GM12878 (cell line): ENCODE measurements around the gene NRSN2. TPM values are rescaled to one million over a fixed set of nuclear protein-coding genes. Genes with fewer than 3 reads are reported as not detected.

Experiments
- ATAC-seq: fragments of 200-7000 bp; cut with Tn5 transposase; 3 replicates; pipeline ENCODE4 v1.9.1; 2020; ENCODE audit warnings: mild to moderate bottlenecking, moderate library complexity
- BruUV-seq: library from RNA; stranded (reverse); fragments of 400-500 nt; replicated peaks from 2 replicates; lab custom pipeline; 2021; lab: Mats Ljungman, UMichigan
- CTCF ChIA-PET: fragments of 300-600 bp; sonication (Branson Sonifier 250); formaldehyde crosslinking; extraction: SDS; loops from one replicate; lab custom pipeline; 2021; ENCODE audit warnings: inconsistent platforms; lab: Yijun Ruan, JAX
- POLR2A ChIA-PET: fragments of 350-600 bp; formaldehyde crosslinking; extraction: SDS; loops from one replicate; lab custom pipeline; 2021; ENCODE audit warnings: inconsistent platforms; lab: Charles Lee
- RAD21 ChIA-PET: fragments of 300-600 bp; sonication (Branson Sonifier 250); formaldehyde crosslinking; loops from one replicate; lab custom pipeline; 2023; ENCODE audit warnings: antibody characterized with exemption; ENCODE audit not compliant: unreplicated experiment; lab: Charles Lee
- SMC1A ChIA-PET: fragments of 300-600 bp; sonication (Branson Sonifier 250); formaldehyde crosslinking; loops from one replicate; lab custom pipeline; 2023; ENCODE audit not compliant: unreplicated experiment, uncharacterized antibody; lab: Charles Lee
- DNase-seq: peaks from one replicate; pipeline ENCODE4 v3.0.0-alpha.2; 2011; ENCODE audit warnings: low read depth, low spot score
- FAIRE-seq: peaks from 3 replicates; lab custom pipeline; 2011; peaks lifted over from hg19 to GRCh38; lab: Jason Lieb, UNC
- H2AFZ ChIP-seq: 2 replicates; pipeline ENCODE4 v1.6.0; 2011; ENCODE audit warnings: low read depth, low read length, control low read depth; ENCODE audit not compliant: control insufficient read depth
- H3K27ac ChIP-seq: 2 replicates; pipeline ENCODE4 v1.5.1; 2011; ENCODE audit warnings: control low read depth; ENCODE audit not compliant: control insufficient read depth, insufficient read depth
- H3K27me3 ChIP-seq, 2 experiments: replicated peaks in 1 of 2; 2 replicates each; pipeline versions ENCODE4 v1.6.0 to v1.6.1; 2011; ENCODE audit warnings: low read length in 1 of 2; ENCODE audit not compliant: control insufficient read depth in 2 of 2, insufficient read depth in 2 of 2
- H3K36me3 ChIP-seq, 2 experiments: 2 replicates each; pipeline ENCODE4 v1.5.1; 2011; ENCODE audit warnings: low read length in 1 of 2; ENCODE audit not compliant: control insufficient read depth in 2 of 2, insufficient read depth in 2 of 2
- H3K4me1 ChIP-seq: 2 replicates; pipeline ENCODE4 v1.6.1; 2011; ENCODE audit warnings: mild to moderate bottlenecking, low read length, moderate library complexity, mixed read lengths; ENCODE audit not compliant: control insufficient read depth, insufficient read depth
- H3K4me2 ChIP-seq: 2 replicates; pipeline ENCODE4 v1.6.0; 2011; ENCODE audit warnings: control low read depth; ENCODE audit not compliant: control insufficient read depth, insufficient read depth
- H3K4me3 ChIP-seq: fragments of 200-600 bp; sonication (generic); 2 replicates; pipeline ENCODE4 v1.5.1; 2016
- H3K79me2 ChIP-seq: 2 replicates; pipeline ENCODE4 v1.6.0; 2011; ENCODE audit warnings: low read length; ENCODE audit not compliant: control insufficient read depth, insufficient read depth
- H3K9ac ChIP-seq: 2 replicates; pipeline ENCODE4 v1.8.0; 2011; ENCODE audit warnings: low read length, control low read depth, mixed read lengths; ENCODE audit not compliant: control insufficient read depth, insufficient read depth
- H3K9me3 ChIP-seq: replicated peaks from 3 replicates; pipeline ENCODE4 v1.5.1; 2011; ENCODE audit warnings: mild to moderate bottlenecking, low read length; ENCODE audit not compliant: control insufficient read depth, insufficient read depth
- H4K20me1 ChIP-seq: 2 replicates; pipeline ENCODE4 v1.6.0; 2011; ENCODE audit not compliant: control insufficient read depth, insufficient read depth
- BCL11A ChIP-seq: IDR thresholded peaks from 2 replicates; pipeline ENCODE4 v1.6.1; 2011; ENCODE audit warnings: low read depth, low read length
- BCLAF1 ChIP-seq: fragments of 450-650 bp; IDR thresholded peaks from 2 replicates; pipeline ENCODE4 v1.6.1; 2017; ENCODE audit warnings: antibody characterized with exemption, mild to moderate bottlenecking, moderate library complexity
- CHD1 ChIP-seq: IDR thresholded peaks from 2 replicates; pipeline ENCODE4 v1.6.1; 2012; ENCODE audit warnings: low read depth, low read length, improper control_type of control experiment
- ELK1 ChIP-seq: IDR thresholded peaks from 2 replicates; pipeline ENCODE4 v1.6.1; 2012; ENCODE audit warnings: low read depth, low read length, improper control_type of control experiment
- EP300 ChIP-seq, 2 experiments: fragments of 150-350 bp in 1 of 2; IDR thresholded peaks; 2 replicates each; pipeline ENCODE4 v1.6.1; 2011 to 2012; ENCODE audit warnings: low read depth in 2 of 2, low read length in 2 of 2, borderline replicate concordance in 1 of 2, improper control_type of control experiment in 1 of 2, inconsistent platforms in 1 of 2; ENCODE audit not compliant: control insufficient read depth in 1 of 2
- FOXK2 ChIP-seq: fragments of 450-650 bp; IDR thresholded peaks from 2 replicates; pipeline ENCODE4 v1.6.1; 2017; ENCODE audit warnings: mild to moderate bottlenecking, moderate library complexity
- JUND ChIP-seq: IDR thresholded peaks from 2 replicates; pipeline ENCODE4 v1.6.1; 2012; ENCODE audit warnings: low read depth, mild to moderate bottlenecking, low read length, improper control_type of control experiment, moderate library complexity
- LARP7 ChIP-seq: fragments of 450-650 bp; IDR thresholded peaks from 2 replicates; pipeline ENCODE4 v1.6.1; 2017; ENCODE audit warnings: mild to moderate bottlenecking
- MEF2A ChIP-seq: IDR thresholded peaks from 2 replicates; pipeline ENCODE4 v1.6.1; 2011; ENCODE audit warnings: low read depth, mild to moderate bottlenecking, low read length, moderate library complexity; ENCODE audit not compliant: insufficient read depth
- NBN ChIP-seq: fragments of 450-650 bp; IDR thresholded peaks from 2 replicates; pipeline ENCODE4 v1.6.1; 2016
- NFYA ChIP-seq: IDR thresholded peaks from 2 replicates; pipeline ENCODE4 v1.6.1; 2011; ENCODE audit warnings: low read depth, mild to moderate bottlenecking, low read length, improper control_type of control experiment, borderline replicate concordance
- POLR2AphosphoS2 ChIP-seq: IDR thresholded peaks from 2 replicates; pipeline ENCODE4 v1.6.1; 2011; ENCODE audit warnings: low read depth, mild to moderate bottlenecking, low read length, improper control_type of control experiment, moderate library complexity
- RAD21 ChIP-seq: IDR thresholded peaks from 2 replicates; pipeline ENCODE4 v1.6.1; 2011; ENCODE audit warnings: mild to moderate bottlenecking, low read depth, low read length, moderate library complexity; ENCODE audit not compliant: insufficient read depth
- RBBP5 ChIP-seq: fragments of 200-600 bp; sonication (generic); conservative IDR thresholded peaks from 2 replicates; pipeline ENCODE4 v1.6.1; 2016
- STAT3 ChIP-seq: IDR thresholded peaks from 2 replicates; pipeline ENCODE4 v1.6.1; 2011; ENCODE audit warnings: low read depth, low read length, improper control_type of control experiment
- WRNIP1 ChIP-seq: IDR thresholded peaks from 2 replicates; pipeline ENCODE4 v1.6.1; 2011; ENCODE audit warnings: low read depth, low read length, improper control_type of control experiment, borderline replicate concordance
- WGBS: methylation state at CpG from one replicate; pipeline ENCODE4 v1.1.6; 2016; ENCODE audit warnings: low lambda C conversion rate; ENCODE audit not compliant: insufficient replicate concordance, insufficient coverage; ENCODE audit errors: missing lambda C conversion rate; 5-methylcytosine and 5-hydroxymethylcytosine counted together
- in situ Hi-C: fragments of 300-500 bp; cut with MboI; formaldehyde crosslinking; loops from 9 replicates; pipeline ENCODE4 v1.14.3; 2018; ENCODE audit warnings: mixed read lengths
- intact Hi-C: fragments of 100-400 bp; cut with micrococcal nuclease; formaldehyde crosslinking; loops from one replicate; pipeline ENCODE4 v1.14.2; 2022; ENCODE audit not compliant: unreplicated experiment
- polyA plus RNA-seq, 11 experiments: library from polyadenylated mRNA; depleted of rRNA in 4 of 11; unstranded in 6 of 11; stranded (reverse) in 5 of 11; fragments of >200 nt; fragmentation: Nextera tagmentation in 4 of 11; fragmentation: Illumina TruSeq in 1 of 11; extraction: Ambion mirVana in 4 of 11; extraction: Trizol in 1 of 11; gene quantifications; 1 replicate in 1 of 11; 2 replicates in 10 of 11; pipeline versions ENCODE4 v1.2.1 to v1.2.3, GENCODE V29; 2011 to 2016; ENCODE audit warnings: inconsistent platforms in 2 of 11, missing spikeins in 2 of 11, low read depth in 1 of 11
- total RNA-seq, 4 experiments: library from RNA; depleted of rRNA in 3 of 4; stranded (reverse); fragments of >200 nt in 3 of 4; fragmentation: Illumina TruSeq in 1 of 4; extraction: Trizol in 1 of 4; gene quantifications; 2 replicates each; pipeline versions ENCODE4 v1.2.1 to v1.2.3, GENCODE V29; 2013 to 2021
- TF ChIP-seq, protein P1 (sequence below): IDR thresholded peaks from 2 replicates; pipeline ENCODE4 v1.6.1; 2011; ENCODE audit warnings: borderline replicate concordance, low read depth, mild to moderate bottlenecking, moderate library complexity, mixed read lengths, low read length; ENCODE audit not compliant: insufficient read depth; ENCODE audit errors: extremely low read length

NRSN2 gene
- total and polyA plus RNA-seq, 10 of the 15 experiments (the other 5 are each of a cell fraction or from before 2014, with no cell fraction given) = 6.2 to 32.4 (median 13.0) TPM

- peak; percentile 93 for TF ChIP-seq RAD21
Observed at GRCh38 chr20:330233-331149, 16.4 kb upstream of the NRSN2 start (continued).

GRCh38 chr20:334578-334977 lies 12.3 kb upstream of the NRSN2 start:
- ATAC-seq = no peak
- CTCF ChIA-PET = no interaction called here
- TF ChIP-seq NBN (no peak), MEF2A (no peak), FOXK2 (no peak), BCL11A (no peak), BCLAF1 (no peak), EP300 (IDR thresholded peaks at IDR 0.05; ENCODE audit: borderline replicate concordance in 1 of 2, control insufficient read depth in 1 of 2, low read depth in 2 of 2, low read length in 2 of 2) (no peak), NFYA (no peak), LARP7 (no peak), WRNIP1 (no peak), CHD1 (no peak), RBBP5 (no peak), ELK1 (no peak), POLR2AphosphoS2 (no peak), JUND (no peak), STAT3 (no peak)
- TF ChIP-seq, protein P1, sequence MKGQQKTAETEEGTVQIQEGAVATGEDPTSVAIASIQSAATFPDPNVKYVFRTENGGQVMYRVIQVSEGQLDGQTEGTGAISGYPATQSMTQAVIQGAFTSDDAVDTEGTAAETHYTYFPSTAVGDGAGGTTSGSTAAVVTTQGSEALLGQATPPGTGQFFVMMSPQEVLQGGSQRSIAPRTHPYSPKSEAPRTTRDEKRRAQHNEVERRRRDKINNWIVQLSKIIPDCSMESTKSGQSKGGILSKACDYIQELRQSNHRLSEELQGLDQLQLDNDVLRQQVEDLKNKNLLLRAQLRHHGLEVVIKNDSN = no peak

More at GRCh38 chr20:334578-334977, 12.3 kb upstream of the NRSN2 start:
- no peaks in the 10 kb centered on the region for H3K27me3 ChIP-seq
- peaks cover 4% of the 10 kb centered on the region; the same call in 1 of the 2 replicates for H4K20me1 ChIP-seq
- ChIA-PET RAD21 (no interaction called here), POLR2A (no interaction called here), SMC1A (interaction anchor here (1.6 kb wide), 1 partner anchor 65 kb away, joined by 7 read pairs; no protein-coding TSS in a partner anchor)
- FAIRE-seq = no peak
- DNase-seq = no peak
- H3K4me2 ChIP-seq = no peak overlapping the region
- no peaks in the 10 kb centered on the region; the same call in 1 of the 2 replicates for H3K79me2 ChIP-seq
- no peak overlapping the region for H3K9ac ChIP-seq
- H3K36me3 ChIP-seq = no peaks in the 10 kb centered on the region; a peak in 1 of 4 replicates
- intact Hi-C loops = loop anchor here (5.0 kb wide), 1 partner anchor 67 kb away; no protein-coding TSS in a partner anchor
- H3K27ac ChIP-seq = no peak overlapping the region
- no peak overlapping the region for H3K4me3 ChIP-seq
- no peaks in the 10 kb centered on the region for H3K9me3 ChIP-seq
- in situ Hi-C loops = loop anchor here (5.0 kb wide), 1 partner anchor 122 kb away; no protein-coding TSS in a partner anchor
- BruUV-seq = no TSS peak
- 93% methylated on average over 8 of the region's 8 CpGs for WGBS
- peaks cover 17% of the 10 kb centered on the region for H3K4me1 ChIP-seq
- H2AFZ ChIP-seq = no peak overlapping the region
